CD14-positive monocyte (primary cell): ENCODE data around the gene IL18RAP. TPM values are rescaled to one million over a fixed set of nuclear protein-coding genes. Genes with fewer than 3 reads are reported as not detected.

Source experiments
- DNase-seq, 3 donors: peaks; one replicate each; pipeline ENCODE4 v3.0.0-alpha.2; 2011 to 2022
- H2AFZ ChIP-seq: 2 replicates; pipeline ENCODE4 v1.6.0; 2012; ENCODE audit warnings: mild to moderate bottlenecking, low read depth, low read length, inconsistent platforms; ENCODE audit not compliant: insufficient read depth, poor library complexity, severe bottlenecking
- H3K27ac ChIP-seq, 2 donors: 1 replicate in 1 of 2; 2 replicates in 1 of 2; pipeline ENCODE4 v1.5.1; 2012 to 2013; ENCODE audit warnings: low read length in 2 of 2, control low read depth in 1 of 2, inconsistent platforms in 1 of 2, low read depth in 1 of 2, mild to moderate bottlenecking in 1 of 2
- H3K27me3 ChIP-seq, 2 donors: one replicate each; pipeline versions ENCODE4 v1.6.0 to v1.6.1; 2011 to 2013; ENCODE audit warnings: low read length in 2 of 2; ENCODE audit not compliant: control insufficient read depth in 2 of 2, insufficient read depth in 2 of 2
- H3K36me3 ChIP-seq, 2 donors: replicated peaks in 1 of 2; 1 replicate in 1 of 2; 2 replicates in 1 of 2; pipeline versions ENCODE4 v1.5.1 to v1.6.1; 2012 to 2013; ENCODE audit warnings: low read length in 2 of 2, control low read depth in 1 of 2, inconsistent platforms in 1 of 2, mild to moderate bottlenecking in 1 of 2; ENCODE audit not compliant: insufficient read depth in 2 of 2, control insufficient read depth in 1 of 2
- H3K4me1 ChIP-seq, 2 donors: 1 replicate in 1 of 2; 2 replicates in 1 of 2; pipeline versions ENCODE4 v1.5.1 to v1.6.1; 2012 to 2013; ENCODE audit warnings: low read length in 2 of 2, control low read depth in 1 of 2, inconsistent platforms in 1 of 2, mild to moderate bottlenecking in 1 of 2, moderate library complexity in 1 of 2; ENCODE audit not compliant: insufficient read depth in 2 of 2, control insufficient read depth in 1 of 2
- H3K4me2 ChIP-seq: replicated peaks from 2 replicates; pipeline ENCODE3; 2012; ENCODE audit warnings: low read length, moderate library complexity, mild to moderate bottlenecking; ENCODE audit not compliant: poor library complexity, severe bottlenecking; ENCODE audit errors: extremely low read depth
- H3K4me3 ChIP-seq, 3 experiments: fragments of 200-600 bp in 1 of 3; sonication (generic) in 1 of 3; replicated peaks in 1 of 3; 1 replicate in 2 of 3; 2 replicates in 1 of 3; pipeline ENCODE4 v1.5.1; 2011 to 2013; ENCODE audit warnings: low read length in 3 of 3, mild to moderate bottlenecking in 3 of 3, control low read depth in 2 of 3, low read depth in 2 of 3, inconsistent platforms in 1 of 3, moderate library complexity in 1 of 3
- H3K79me2 ChIP-seq: 2 replicates; pipeline ENCODE4 v1.6.0; 2012; ENCODE audit warnings: mild to moderate bottlenecking, control low read depth, inconsistent platforms, low read length, moderate library complexity; ENCODE audit not compliant: insufficient read depth
- H3K9ac ChIP-seq: 2 replicates; pipeline ENCODE4 v1.6.0; 2017; ENCODE audit warnings: low read length, mild to moderate bottlenecking; ENCODE audit not compliant: insufficient read depth, poor library complexity, severe bottlenecking
- H3K9me3 ChIP-seq, 2 donors: replicated peaks in 1 of 2; 1 replicate in 1 of 2; 2 replicates in 1 of 2; pipeline versions ENCODE4 v1.5.1 to v1.6.1; 2012 to 2013; ENCODE audit warnings: low read length in 2 of 2, control low read depth in 1 of 2; ENCODE audit not compliant: control insufficient read depth in 1 of 2, insufficient read depth in 1 of 2
- H4K20me1 ChIP-seq: 2 replicates; pipeline ENCODE4 v1.6.0; 2012; ENCODE audit warnings: mild to moderate bottlenecking, low read length, control low read depth, moderate library complexity; ENCODE audit not compliant: insufficient read depth
- H3K27ac Mint-ChIP-seq, 7 donors: one replicate each; pipeline ENCODE4 v1.8.0; 2020; ENCODE audit warnings: mild to moderate bottlenecking in 7 of 7, mixed read lengths in 7 of 7, moderate library complexity in 6 of 7, inconsistent platforms in 2 of 7
- H3K27me3 Mint-ChIP-seq, 3 donors: one replicate each; pipeline ENCODE4 v1.8.0; 2021 to 2022; ENCODE audit warnings: low read depth in 3 of 3, mild to moderate bottlenecking in 3 of 3, mixed read lengths in 3 of 3, moderate library complexity in 3 of 3, inconsistent platforms in 1 of 3
- H3K36me3 Mint-ChIP-seq, 2 donors: one replicate each; pipeline ENCODE4 v1.8.0; 2020; ENCODE audit warnings: mixed read lengths in 2 of 2, inconsistent platforms in 1 of 2, mild to moderate bottlenecking in 1 of 2
- H3K4me1 Mint-ChIP-seq: one replicate; pipeline ENCODE4 v1.8.0; 2020; ENCODE audit warnings: mild to moderate bottlenecking, mixed read lengths
- H3K4me3 Mint-ChIP-seq, 2 donors: one replicate each; pipeline ENCODE4 v1.8.0; 2020; ENCODE audit warnings: mild to moderate bottlenecking in 2 of 2, mixed read lengths in 2 of 2, moderate library complexity in 1 of 2
- H3K9me3 Mint-ChIP-seq, 7 donors: one replicate each; pipeline ENCODE4 v1.8.0; 2020 to 2022; ENCODE audit warnings: mixed read lengths in 7 of 7, mild to moderate bottlenecking in 6 of 7, moderate library complexity in 6 of 7, inconsistent platforms in 2 of 7
- CTCF ChIP-seq: fragments of 200-600 bp; IDR thresholded peaks from one replicate; pipeline ENCODE4 v1.8.0; 2022; ENCODE audit warnings: antibody characterized with exemption, mild to moderate bottlenecking
- WGBS: methylation state at CpG from one replicate; pipeline ENCODE4 v1.1.5; 2013; ENCODE audit warnings: missing lambda C conversion rate; ENCODE audit not compliant: insufficient coverage; 5-methylcytosine and 5-hydroxymethylcytosine counted together
- intact Hi-C, 2 donors: fragments of 100-400 bp; cut with micrococcal nuclease; formaldehyde crosslinking; loops; one replicate each; pipeline versions ENCODE4 v1.15.0 to v1.15.1; 2023
- polyA plus RNA-seq, 3 donors: library from polyadenylated mRNA; depleted of rRNA in 1 of 3; unstranded in 2 of 3; stranded (reverse) in 1 of 3; fragments of 300-500 nt in 2 of 3; fragments of >200 nt in 1 of 3; fragmentation: Illumina TruSeq in 2 of 3; gene quantifications; 1 replicate in 2 of 3; 2 replicates in 1 of 3; pipeline ENCODE4 v1.2.3, GENCODE V29; 2012 to 2021

Gene IL18RAP
- polyA plus RNA-seq, 3 donors = 0.24 TPM; not detected in 2

GRCh38 chr2:102401865-102402264 lies 21.1 kb upstream of the IL18RAP start:
- no peak overlapping the region for H3K27ac Mint-ChIP-seq

GRCh38 chr2:102410952-102411351 lies 12.0 kb upstream of the IL18RAP start:
- H2AFZ ChIP-seq = no peak overlapping the region
- WGBS = 86% methylated on average over 1 of the region's 3 CpGs
- no peaks in the 10 kb centered on the region for H3K36me3 ChIP-seq
- Mint-ChIP-seq H3K4me1 (no peaks in the 10 kb centered on the region), H3K27me3 (no peaks in the 10 kb centered on the region), H3K36me3 (peaks cover 0 to 3% of the 10 kb centered on the region in 2 donors), H3K4me3 (no peak overlapping the region), H3K27ac (no peak overlapping the region), H3K9me3 (peaks cover 8 to 27% (median 18%) of the 10 kb centered on the region in 7 donors)
- H3K27ac ChIP-seq = no peak overlapping the region
- no peaks in the 10 kb centered on the region for H4K20me1 ChIP-seq
- H3K4me3 ChIP-seq = no peak overlapping the region
- H3K79me2 ChIP-seq = no peaks in the 10 kb centered on the region
- H3K27me3 ChIP-seq = no peaks in the 10 kb centered on the region
- intact Hi-C loops = no loop called here
- H3K4me2 ChIP-seq = no peak overlapping the region
- no peaks in the 10 kb centered on the region for H3K4me1 ChIP-seq
- no peak for DNase-seq
- no peak for TF ChIP-seq CTCF
- H3K9ac ChIP-seq = no peak overlapping the region
- H3K9me3 ChIP-seq = peaks cover 11 to 14% of the 10 kb centered on the region in 2 donors

More at GRCh38 chr2:102401865-102402264, 21.1 kb upstream of the IL18RAP start:
- TF ChIP-seq CTCF = no peak
- intact Hi-C loops = no loop called here
- Mint-ChIP-seq H3K4me3 (no peak overlapping the region), H3K9me3 (no peaks in the 10 kb centered on the region), H3K27me3 (peaks cover 0 to 1% (median 0%) of the 10 kb centered on the region in 3 donors), H3K4me1 (peaks cover 8% of the 10 kb centered on the region), H3K36me3 (no peaks in the 10 kb centered on the region)
- H3K9ac ChIP-seq = no peak overlapping the region
- no peaks in the 10 kb centered on the region for H3K36me3 ChIP-seq
- H2AFZ ChIP-seq = no peak overlapping the region
- no peaks in the 10 kb centered on the region for H3K27me3 ChIP-seq
- no peaks in the 10 kb centered on the region for H4K20me1 ChIP-seq
- no peaks in the 10 kb centered on the region for H3K9me3 ChIP-seq
- peaks cover 0 to 4% of the 10 kb centered on the region in 2 donors for H3K4me1 ChIP-seq
- H3K27ac ChIP-seq = no peak overlapping the region
- no CpG with 5 or more reads among the region's 2 CpGs for WGBS
- no peak for DNase-seq
- H3K79me2 ChIP-seq = no peaks in the 10 kb centered on the region
- no peak overlapping the region for H3K4me2 ChIP-seq
- no peak overlapping the region for H3K4me3 ChIP-seq
